Loucy (cell line): Measurements from ENCODE around the gene TNFRSF14.

ENCODE experiments used
- H2AFZ ChIP-seq: fragments of 200-600 bp; sonication (generic); 2 replicates; pipeline ENCODE4 v1.6.0; 2016; ENCODE audit warnings: antibody characterized with exemption, mild to moderate bottlenecking, low read length, moderate library complexity
- H3F3A ChIP-seq: fragments of 200-600 bp; 2 replicates; pipeline ENCODE4 v1.6.0; 2016; ENCODE audit warnings: antibody characterized with exemption, low read depth, mild to moderate bottlenecking
- H3K27me3 ChIP-seq: fragments of 200-600 bp; sonication (generic); 2 replicates; pipeline ENCODE4 v1.6.1; 2014; ENCODE audit warnings: low read length, mild to moderate bottlenecking; ENCODE audit not compliant: insufficient read depth, poor library complexity, severe bottlenecking
- H3K36me3 ChIP-seq: fragments of 200-600 bp; sonication (generic); 2 replicates; pipeline ENCODE4 v1.6.1; 2016; ENCODE audit warnings: low read length; ENCODE audit not compliant: insufficient read depth
- H3K4me1 ChIP-seq: fragments of 200-600 bp; sonication (generic); 2 replicates; pipeline ENCODE4 v1.5.1; 2014; ENCODE audit warnings: low read length, mild to moderate bottlenecking; ENCODE audit not compliant: insufficient read depth, poor library complexity, severe bottlenecking
- H3K4me2 ChIP-seq: fragments of 200-600 bp; sonication (generic); 2 replicates; pipeline ENCODE4 v1.6.0; 2014; ENCODE audit warnings: antibody characterized with exemption, low read length, low read depth, mild to moderate bottlenecking; ENCODE audit not compliant: poor library complexity, severe bottlenecking
- H3K4me3 ChIP-seq: fragments of 200-600 bp; sonication (generic); 2 replicates; pipeline ENCODE4 v1.5.1; 2014; ENCODE audit warnings: low read length, mild to moderate bottlenecking, mixed read lengths; ENCODE audit not compliant: poor library complexity, severe bottlenecking
- H3K79me2 ChIP-seq: fragments of 200-600 bp; sonication (generic); 2 replicates; pipeline ENCODE4 v1.6.1; 2014; ENCODE audit warnings: low read length; ENCODE audit not compliant: insufficient read depth
- H3K9ac ChIP-seq: fragments of 200-600 bp; sonication (generic); 2 replicates; pipeline ENCODE4 v1.6.0; 2014; ENCODE audit warnings: mild to moderate bottlenecking, low read depth, low read length, moderate library complexity; ENCODE audit not compliant: poor library complexity, severe bottlenecking
- H3K9me2 ChIP-seq: fragments of 200-600 bp; sonication (generic); replicated peaks from 2 replicates; pipeline ENCODE4 v1.6.1; 2016; ENCODE audit warnings: low read depth, low read length, mixed read lengths
- H3K9me3 ChIP-seq: fragments of 200-600 bp; sonication (generic); 2 replicates; pipeline ENCODE4 v1.6.1; 2014; ENCODE audit warnings: mild to moderate bottlenecking, antibody characterized with exemption, low read length, low read depth; ENCODE audit not compliant: insufficient read depth
- H4K20me1 ChIP-seq: fragments of 200-600 bp; sonication (generic); 2 replicates; pipeline ENCODE4 v1.6.0; 2014; ENCODE audit warnings: antibody characterized with exemption, low read length, mild to moderate bottlenecking; ENCODE audit not compliant: insufficient read depth, poor library complexity, severe bottlenecking
- EZH2phosphoT487 ChIP-seq: fragments of 200-600 bp; IDR thresholded peaks from 2 replicates; pipeline ENCODE4 v1.6.1; 2018; ENCODE audit warnings: antibody characterized with exemption, mild to moderate bottlenecking, moderate library complexity, borderline replicate concordance
- TF ChIP-seq, protein P1 (sequence below): fragments of 200-600 bp; sonication (generic); conservative IDR thresholded peaks from 2 replicates; pipeline ENCODE4 v1.5.1; 2014; ENCODE audit warnings: mild to moderate bottlenecking, antibody characterized with exemption, low read length

The TNFRSF14 gene

GRCh38 chr1:2596530-2597333, 40.6 kb downstream of the TNFRSF14 start:
- H3K79me2 ChIP-seq = no peaks in the 10 kb centered on the region
- no peak for TF ChIP-seq EZH2phosphoT487
- TF ChIP-seq, protein P1, sequence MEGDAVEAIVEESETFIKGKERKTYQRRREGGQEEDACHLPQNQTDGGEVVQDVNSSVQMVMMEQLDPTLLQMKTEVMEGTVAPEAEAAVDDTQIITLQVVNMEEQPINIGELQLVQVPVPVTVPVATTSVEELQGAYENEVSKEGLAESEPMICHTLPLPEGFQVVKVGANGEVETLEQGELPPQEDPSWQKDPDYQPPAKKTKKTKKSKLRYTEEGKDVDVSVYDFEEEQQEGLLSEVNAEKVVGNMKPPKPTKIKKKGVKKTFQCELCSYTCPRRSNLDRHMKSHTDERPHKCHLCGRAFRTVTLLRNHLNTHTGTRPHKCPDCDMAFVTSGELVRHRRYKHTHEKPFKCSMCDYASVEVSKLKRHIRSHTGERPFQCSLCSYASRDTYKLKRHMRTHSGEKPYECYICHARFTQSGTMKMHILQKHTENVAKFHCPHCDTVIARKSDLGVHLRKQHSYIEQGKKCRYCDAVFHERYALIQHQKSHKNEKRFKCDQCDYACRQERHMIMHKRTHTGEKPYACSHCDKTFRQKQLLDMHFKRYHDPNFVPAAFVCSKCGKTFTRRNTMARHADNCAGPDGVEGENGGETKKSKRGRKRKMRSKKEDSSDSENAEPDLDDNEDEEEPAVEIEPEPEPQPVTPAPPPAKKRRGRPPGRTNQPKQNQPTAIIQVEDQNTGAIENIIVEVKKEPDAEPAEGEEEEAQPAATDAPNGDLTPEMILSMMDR = no peak
- no peak overlapping the region for H3K9ac ChIP-seq
- H2AFZ ChIP-seq = no peak overlapping the region
- H3K27me3 ChIP-seq = no peaks in the 10 kb centered on the region
- H3K4me2 ChIP-seq = no peak overlapping the region
- H3K4me3 ChIP-seq = no peak overlapping the region
- no peaks in the 10 kb centered on the region for H3K4me1 ChIP-seq
- H3K36me3 ChIP-seq = no peaks in the 10 kb centered on the region
- no peaks in the 10 kb centered on the region for H3K9me2 ChIP-seq
- H3F3A ChIP-seq = no peaks in the 10 kb centered on the region
- no peaks in the 10 kb centered on the region for H4K20me1 ChIP-seq
- H3K9me3 ChIP-seq = peaks cover 4% of the 10 kb centered on the region; the same call in 1 of the 2 replicates

GRCh38 chr1:2597441-2598328, 41.5 kb downstream of the TNFRSF14 start:
- Histone ChIP-seq H3K9me2 (no peaks in the 10 kb centered on the region), H3K4me3 (no peak overlapping the region), H3K9me3 (peaks cover 4% of the 10 kb centered on the region; the same call in 1 of the 2 replicates), H3K36me3 (no peaks in the 10 kb centered on the region), H4K20me1 (no peaks in the 10 kb centered on the region), H3F3A (no peaks in the 10 kb centered on the region), H3K79me2 (no peaks in the 10 kb centered on the region), H2AFZ (no peak overlapping the region), H3K27me3 (no peaks in the 10 kb centered on the region), H3K4me1 (no peaks in the 10 kb centered on the region), H3K9ac (no peak overlapping the region), H3K4me2 (no peak overlapping the region)
- no peak for TF ChIP-seq EZH2phosphoT487
- TF ChIP-seq, protein P1 = no peak

DNA sequence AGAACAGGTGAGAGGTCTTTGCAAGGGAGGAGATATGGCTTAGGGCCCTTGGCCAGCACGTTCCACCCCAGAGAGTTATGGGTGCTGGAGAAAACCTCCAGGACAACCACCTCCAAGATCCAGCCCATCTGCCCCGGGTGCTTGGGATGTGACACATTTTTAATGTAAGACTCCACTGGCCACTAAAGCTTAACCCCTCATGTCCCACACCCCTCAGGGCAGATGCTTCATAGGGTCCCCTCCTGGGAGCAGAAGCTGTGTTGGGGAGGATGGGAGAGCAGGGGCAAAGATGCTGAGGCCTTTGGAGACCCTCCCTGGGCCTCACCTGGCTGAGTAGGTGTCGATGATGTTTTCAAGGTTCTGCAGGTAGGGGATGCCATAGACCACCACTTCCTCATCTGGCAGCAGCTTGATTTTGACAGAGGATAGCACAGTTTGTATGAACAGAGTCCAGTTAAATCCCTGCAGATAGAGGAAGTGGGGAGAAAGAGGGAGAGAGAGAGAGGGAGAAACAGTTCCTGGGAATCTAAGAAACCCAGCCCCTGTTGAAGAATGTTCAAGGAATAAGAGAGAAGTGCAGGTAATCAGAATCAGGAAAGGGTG, 42.3 kb downstream of the TNFRSF14 start:
- Histone ChIP-seq H3K36me3 (no peaks in the 10 kb centered on the region), H3K4me3 (no peak overlapping the region), H3K4me2 (no peak overlapping the region), H3K27me3 (no peaks in the 10 kb centered on the region), H3K9me3 (peaks cover 4% of the 10 kb centered on the region; the same call in 1 of the 2 replicates), H3K79me2 (no peaks in the 10 kb centered on the region), H3F3A (no peaks in the 10 kb centered on the region), H3K4me1 (no peaks in the 10 kb centered on the region), H3K9me2 (no peaks in the 10 kb centered on the region), H2AFZ (no peak overlapping the region), H4K20me1 (no peaks in the 10 kb centered on the region), H3K9ac (no peak overlapping the region)
- TF ChIP-seq, protein P1 = no peak
- TF ChIP-seq EZH2phosphoT487 = no peak
